AG09309 (cell line): Measurements from ENCODE around the gene ITPR3.

Source experiments
- DNase-seq: peaks from one replicate; pipeline ENCODE4 v3.0.0-alpha.2; 2010; ENCODE audit warnings: low read depth
- H3K4me3 ChIP-seq: 2 replicates; pipeline ENCODE4 v1.5.1; 2011; ENCODE audit warnings: mild to moderate bottlenecking, low read depth, low read length, moderate library complexity; ENCODE audit not compliant: control insufficient read depth
- TF ChIP-seq, protein P1 (sequence below): IDR thresholded peaks from 2 replicates; pipeline ENCODE4 v1.5.1; 2011; ENCODE audit warnings: mild to moderate bottlenecking, low read depth, low read length, inconsistent platforms; ENCODE audit not compliant: insufficient read depth, control insufficient read depth; ENCODE audit errors: missing control alignments

ITPR3 gene

GRCh38 chr6:33634946-33635345 is 13.8 kb downstream of the ITPR3 start:
- TF ChIP-seq, protein P1, sequence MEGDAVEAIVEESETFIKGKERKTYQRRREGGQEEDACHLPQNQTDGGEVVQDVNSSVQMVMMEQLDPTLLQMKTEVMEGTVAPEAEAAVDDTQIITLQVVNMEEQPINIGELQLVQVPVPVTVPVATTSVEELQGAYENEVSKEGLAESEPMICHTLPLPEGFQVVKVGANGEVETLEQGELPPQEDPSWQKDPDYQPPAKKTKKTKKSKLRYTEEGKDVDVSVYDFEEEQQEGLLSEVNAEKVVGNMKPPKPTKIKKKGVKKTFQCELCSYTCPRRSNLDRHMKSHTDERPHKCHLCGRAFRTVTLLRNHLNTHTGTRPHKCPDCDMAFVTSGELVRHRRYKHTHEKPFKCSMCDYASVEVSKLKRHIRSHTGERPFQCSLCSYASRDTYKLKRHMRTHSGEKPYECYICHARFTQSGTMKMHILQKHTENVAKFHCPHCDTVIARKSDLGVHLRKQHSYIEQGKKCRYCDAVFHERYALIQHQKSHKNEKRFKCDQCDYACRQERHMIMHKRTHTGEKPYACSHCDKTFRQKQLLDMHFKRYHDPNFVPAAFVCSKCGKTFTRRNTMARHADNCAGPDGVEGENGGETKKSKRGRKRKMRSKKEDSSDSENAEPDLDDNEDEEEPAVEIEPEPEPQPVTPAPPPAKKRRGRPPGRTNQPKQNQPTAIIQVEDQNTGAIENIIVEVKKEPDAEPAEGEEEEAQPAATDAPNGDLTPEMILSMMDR, result no peak
- no peak for DNase-seq
- H3K4me3 ChIP-seq, result no peak overlapping the region

- TF ChIP-seq, protein P1, result no peak
- DNase-seq, result no peak
- H3K4me3 ChIP-seq, result no peak overlapping the region
Measured at GRCh38 chr6:33636655-33637054, 15.5 kb downstream of the ITPR3 start.

- TF ChIP-seq, protein P1, result no peak
- H3K4me3 ChIP-seq, result no peak overlapping the region
Measured at GRCh38 chr6:33638556-33638955, 17.4 kb downstream of the ITPR3 start.

DNA sequence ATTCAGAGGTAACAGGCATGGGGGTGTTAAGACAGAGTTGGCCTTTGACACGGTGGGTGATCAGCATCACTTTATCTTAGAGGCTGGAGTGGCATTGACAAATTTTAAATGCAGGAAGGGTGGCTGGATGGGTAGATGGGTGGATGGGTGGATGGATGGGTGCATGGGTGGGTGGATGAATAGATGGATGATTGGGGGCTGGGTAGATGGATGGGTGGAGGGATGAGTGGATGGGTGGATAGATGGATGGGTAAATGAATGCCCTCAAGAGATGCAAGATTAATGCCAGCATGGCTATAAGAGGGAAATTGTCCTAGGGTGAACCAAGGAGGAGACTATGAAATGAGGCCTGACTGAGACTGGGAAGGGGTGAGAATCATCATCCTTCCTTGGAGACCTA is 18.4 kb downstream of the ITPR3 start:
- no peak for DNase-seq
- TF ChIP-seq, protein P1, result no peak
- no peak overlapping the region for H3K4me3 ChIP-seq

More at GRCh38 chr6:33638556-33638955, 17.4 kb downstream of the ITPR3 start:
- DNase-seq, result no peak

- TF ChIP-seq, protein P1, result no peak
- H3K4me3 ChIP-seq, result no peak overlapping the region
- DNase-seq, result no peak
Measured at GRCh38 chr6:33640361-33640760, 19.2 kb downstream of the ITPR3 start.

DNA sequence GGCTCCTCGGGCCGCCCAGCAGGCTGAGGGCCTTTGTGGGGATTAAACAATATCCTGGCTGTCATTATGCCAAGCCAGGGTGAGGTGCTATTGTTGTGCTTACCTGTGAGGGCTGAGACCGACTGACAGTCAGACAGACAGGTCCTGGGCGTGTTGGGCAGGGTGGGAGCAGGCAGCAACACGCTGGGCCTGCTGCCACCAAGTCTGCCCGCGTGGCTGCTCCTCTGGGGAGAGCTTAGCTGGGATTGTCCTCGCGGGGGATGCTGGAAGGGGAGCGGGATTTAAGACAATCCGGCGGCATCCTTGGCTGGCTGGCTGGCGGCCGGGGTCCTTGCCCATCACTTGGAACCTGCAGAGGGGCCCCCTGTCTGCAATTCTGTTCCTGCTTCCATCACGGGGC is 20.0 kb downstream of the ITPR3 start:
- DNase-seq, result no peak
- TF ChIP-seq, protein P1, result no peak
- no peak overlapping the region for H3K4me3 ChIP-seq

- TF ChIP-seq, protein P1, result no peak
- H3K4me3 ChIP-seq, result no peak overlapping the region
- DNase-seq, result no peak
Measured at GRCh38 chr6:33641602-33642001, 20.5 kb downstream of the ITPR3 start.
